Measurements from ENCODE around the gene SP9.

- TF ChIP-seq CTCF (conservative IDR thresholded peaks at IDR 0.05 in 1 of 2, IDR thresholded peaks at IDR 0.05 in 1 of 2; ENCODE audit: extremely low read depth in 1 of 2, insufficient read depth in 1 of 2, low read depth in 1 of 2, low read length in 2 of 2) (peak; percentile 96 to 99), EZH2 (IDR thresholded peaks at IDR 0.05; ENCODE audit: borderline replicate concordance, low read length) (peak; percentile 83)
Observed at GRCh38 chr2:174341293-174341994, 6.7 kb downstream of the SP9 start.

Data from mammary epithelial cell (primary cell).